COLO829 (cell line): ENCODE data around the gene CLEC19A.

Source experiments
- DNase-seq: peaks from one replicate; pipeline ENCODE4 v3.0.0; 2012; ENCODE audit warnings: low spot score

CLEC19A gene

GRCh38 chr16:19328364-19328763 lies 42.8 kb downstream of the CLEC19A start:
- DNase-seq: no peak

DNA sequence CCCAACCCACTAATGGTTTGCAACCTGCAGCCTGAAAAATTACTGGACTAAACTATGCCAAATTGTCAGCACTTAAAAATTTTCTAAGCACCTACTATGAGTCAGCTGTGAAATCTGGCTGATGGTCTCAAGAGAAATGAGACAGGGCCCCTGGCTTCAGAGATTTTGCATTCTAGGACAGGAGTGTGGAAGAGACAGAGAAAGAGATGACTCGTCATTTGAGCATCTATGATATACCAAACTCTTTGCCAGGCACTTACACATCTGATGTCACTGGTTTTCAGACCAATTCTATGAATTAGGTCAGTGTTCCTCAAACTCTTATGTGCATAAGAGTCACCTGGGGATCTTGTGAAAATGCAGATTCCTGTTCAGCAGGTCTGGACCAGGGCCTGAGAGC lies 44.4 kb downstream of the CLEC19A start:
- no peak for DNase-seq

- DNase-seq: no peak
Measured at GRCh38 chr16:19330841-19331397, 45.4 kb downstream of the CLEC19A start.

GRCh38 chr16:19331794-19332193 lies 46.3 kb downstream of the CLEC19A start:
- no peak for DNase-seq

- DNase-seq: peak; percentile 7
Measured at GRCh38 chr16:19338335-19338734, 52.8 kb downstream of the CLEC19A start.

GRCh38 chr16:19344224-19344801 lies 58.8 kb downstream of the CLEC19A start:
- DNase-seq: no peak

GRCh38 chr16:19344980-19345379 lies 59.4 kb downstream of the CLEC19A start:
- no peak for DNase-seq

- no peak for DNase-seq
Measured at GRCh38 chr16:19346335-19346922, 60.9 kb downstream of the CLEC19A start.

DNA sequence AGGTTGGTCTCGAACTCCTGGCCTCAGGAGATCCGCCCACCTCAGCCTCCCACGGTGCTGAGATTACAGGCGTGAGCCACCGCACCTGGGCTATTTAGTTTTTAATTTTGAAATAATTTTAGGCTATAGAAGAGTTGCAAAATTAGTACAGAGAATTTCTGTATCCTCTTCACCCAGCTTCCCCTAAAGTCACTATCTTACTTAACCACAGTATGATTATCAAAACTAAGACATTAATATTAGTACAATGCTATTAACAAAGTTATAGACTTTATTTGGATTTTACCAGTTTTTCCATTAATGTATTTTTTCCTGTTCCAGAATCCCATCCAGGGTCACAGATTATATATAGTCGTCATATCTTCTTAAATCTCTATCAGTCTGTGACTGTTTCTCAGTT lies 62.6 kb downstream of the CLEC19A start:
- DNase-seq: no peak

GRCh38 chr16:19348578-19349315 lies 63.2 kb downstream of the CLEC19A start:
- no peak for DNase-seq

GRCh38 chr16:19354371-19354770 lies 68.8 kb downstream of the CLEC19A start:
- DNase-seq: no peak

GRCh38 chr16:19356024-19356952 lies 70.8 kb downstream of the CLEC19A start:
- no peak for DNase-seq

GRCh38 chr16:19359556-19359955 lies 74.0 kb downstream of the CLEC19A start:
- no peak for DNase-seq
